ENCODE results near the gene IQCE.

Gene IQCE

GRCh38 chr7:2628130-2628482 lies 69.3 kb downstream of the IQCE start:
- H3K36me3 ChIP-seq = no peaks in the 10 kb centered on the region
- TF ChIP-seq, protein P1, sequence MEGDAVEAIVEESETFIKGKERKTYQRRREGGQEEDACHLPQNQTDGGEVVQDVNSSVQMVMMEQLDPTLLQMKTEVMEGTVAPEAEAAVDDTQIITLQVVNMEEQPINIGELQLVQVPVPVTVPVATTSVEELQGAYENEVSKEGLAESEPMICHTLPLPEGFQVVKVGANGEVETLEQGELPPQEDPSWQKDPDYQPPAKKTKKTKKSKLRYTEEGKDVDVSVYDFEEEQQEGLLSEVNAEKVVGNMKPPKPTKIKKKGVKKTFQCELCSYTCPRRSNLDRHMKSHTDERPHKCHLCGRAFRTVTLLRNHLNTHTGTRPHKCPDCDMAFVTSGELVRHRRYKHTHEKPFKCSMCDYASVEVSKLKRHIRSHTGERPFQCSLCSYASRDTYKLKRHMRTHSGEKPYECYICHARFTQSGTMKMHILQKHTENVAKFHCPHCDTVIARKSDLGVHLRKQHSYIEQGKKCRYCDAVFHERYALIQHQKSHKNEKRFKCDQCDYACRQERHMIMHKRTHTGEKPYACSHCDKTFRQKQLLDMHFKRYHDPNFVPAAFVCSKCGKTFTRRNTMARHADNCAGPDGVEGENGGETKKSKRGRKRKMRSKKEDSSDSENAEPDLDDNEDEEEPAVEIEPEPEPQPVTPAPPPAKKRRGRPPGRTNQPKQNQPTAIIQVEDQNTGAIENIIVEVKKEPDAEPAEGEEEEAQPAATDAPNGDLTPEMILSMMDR (IDR thresholded peaks at IDR 0.05) = no peak
- no peak overlapping the region for H3K4me3 ChIP-seq (ENCODE audit: low read depth in 1 of 2, low read length in 1 of 2)
- no peak overlapping the region for H3K27ac ChIP-seq
- H3K27me3 ChIP-seq = peaks cover 14% of the 10 kb centered on the region
- peaks cover 18 to 25% of the 10 kb centered on the region in 2 experiments for H3K4me1 ChIP-seq (ENCODE audit: control insufficient read depth in 1 of 2, insufficient read depth in 1 of 2, low read depth in 1 of 2, low read length in 1 of 2)
- H3K9me3 ChIP-seq = no peaks in the 10 kb centered on the region

GRCh38 chr7:2628891-2629290 lies 70.1 kb downstream of the IQCE start:
- no peak overlapping the region for H3K4me3 ChIP-seq (ENCODE audit: low read depth in 1 of 2, low read length in 1 of 2)
- peaks cover 22% of the 10 kb centered on the region for H3K27me3 ChIP-seq
- TF ChIP-seq, protein P1 (IDR thresholded peaks at IDR 0.05) = no peak
- H3K36me3 ChIP-seq = no peaks in the 10 kb centered on the region
- H3K27ac ChIP-seq = no peak overlapping the region
- H3K4me1 ChIP-seq (ENCODE audit: control insufficient read depth in 1 of 2, insufficient read depth in 1 of 2, low read depth in 1 of 2, low read length in 1 of 2) = peaks cover 18 to 25% of the 10 kb centered on the region in 2 experiments
- no peaks in the 10 kb centered on the region for H3K9me3 ChIP-seq

GRCh38 chr7:2629746-2630681 lies 71.2 kb downstream of the IQCE start:
- no peak overlapping the region for H3K27ac ChIP-seq
- peaks cover 25% of the 10 kb centered on the region for H3K27me3 ChIP-seq
- no peak overlapping the region for H3K4me3 ChIP-seq (ENCODE audit: low read depth in 1 of 2, low read length in 1 of 2)
- no peaks in the 10 kb centered on the region for H3K36me3 ChIP-seq
- no peaks in the 10 kb centered on the region for H3K9me3 ChIP-seq
- peaks cover 21 to 27% of the 10 kb centered on the region in 2 experiments for H3K4me1 ChIP-seq (ENCODE audit: control insufficient read depth in 1 of 2, insufficient read depth in 1 of 2, low read depth in 1 of 2, low read length in 1 of 2)
- TF ChIP-seq, protein P1 (IDR thresholded peaks at IDR 0.05) = no peak

DNA sequence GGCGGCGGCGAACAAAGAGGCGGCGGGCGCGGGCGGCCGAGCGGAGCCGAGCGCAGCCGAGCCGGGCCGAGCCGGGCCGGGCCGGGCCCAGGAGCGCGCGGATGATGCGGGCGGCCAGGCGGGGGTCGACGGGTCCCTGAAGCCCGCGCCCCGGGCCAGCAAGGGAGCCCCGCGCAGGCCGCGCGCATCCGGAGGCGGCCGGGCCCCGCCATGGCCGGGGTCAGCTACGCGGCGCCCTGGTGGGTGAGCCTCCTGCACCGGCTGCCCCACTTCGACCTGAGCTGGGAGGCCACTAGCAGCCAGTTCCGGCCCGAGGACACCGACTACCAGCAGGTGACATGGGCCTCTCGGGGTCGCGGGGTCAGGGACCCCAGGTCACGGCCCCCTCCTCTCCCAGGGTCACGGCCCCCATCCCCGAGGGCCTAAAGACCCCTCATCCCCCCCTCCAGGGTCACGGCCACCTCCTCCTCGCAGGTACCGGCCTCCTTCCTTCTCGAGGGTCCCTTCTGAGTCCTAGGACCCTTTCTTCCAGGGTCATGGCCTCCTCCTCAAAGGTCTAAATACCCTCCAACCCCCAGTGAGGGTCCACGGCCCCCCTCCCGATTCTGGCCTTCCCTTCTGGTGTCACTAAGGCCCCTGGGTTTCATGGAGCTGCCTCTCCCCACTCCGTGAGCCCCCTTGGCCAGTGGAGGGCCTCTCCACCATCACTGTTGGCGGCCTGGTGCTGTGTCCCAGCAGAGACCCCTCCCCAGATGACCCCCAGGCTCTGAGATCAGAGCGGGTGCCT lies 73.4 kb downstream of the IQCE start, which contains the start of gene TTYH3:
Gene TTYH3 (plus strand): TSS at position 41 of the 787 bp plus-strand sequence. CDS start 170 bp downstream, at position 211.
- Histone ChIP-seq H3K4me1 (ENCODE audit: control insufficient read depth in 1 of 2, insufficient read depth in 1 of 2, low read depth in 1 of 2, low read length in 1 of 2) (peaks cover 21 to 28% of the 10 kb centered on the region in 2 experiments), H3K27me3 (peaks cover 25% of the 10 kb centered on the region), H3K4me3 (ENCODE audit: low read depth in 1 of 2, low read length in 1 of 2) (peak within 1 kb of the TSS; percentile 80), H3K27ac (peak within 1 kb of the TSS; percentile 55), H3K36me3 (no peaks in the 10 kb centered on the region), H3K9me3 (no peaks in the 10 kb centered on the region)
- TF ChIP-seq, protein P1 (IDR thresholded peaks at IDR 0.05) = no peak

GRCh38 chr7:2632733-2633537 lies 74.2 kb downstream of the IQCE start:
- H3K36me3 ChIP-seq = no peaks in the 10 kb centered on the region
- H3K4me1 ChIP-seq (ENCODE audit: control insufficient read depth in 1 of 2, insufficient read depth in 1 of 2, low read depth in 1 of 2, low read length in 1 of 2) = peaks cover 25 to 36% of the 10 kb centered on the region in 2 experiments

More at GRCh38 chr7:2632733-2633537, 74.2 kb downstream of the IQCE start:
- H3K4me3 ChIP-seq (ENCODE audit: low read depth in 1 of 2, low read length in 1 of 2) = peak overlapping the region; percentile 80
- H3K27ac ChIP-seq = peak overlapping the region; percentile 55
- TF ChIP-seq, protein P1 (IDR thresholded peaks at IDR 0.05) = no peak
- peaks cover 25% of the 10 kb centered on the region for H3K27me3 ChIP-seq
- no peaks in the 10 kb centered on the region for H3K9me3 ChIP-seq
